ENCODE measurements around the gene MAPKBP1. TPM values are rescaled to one million over a fixed set of nuclear protein-coding genes. Genes with fewer than 3 reads are reported as not detected.

Gene MAPKBP1
- total and polyA plus RNA-seq, 2 of the 4 experiments (the other 2 are of a cell fraction) = 12.5 to 15.3 TPM

- POLR2A ChIA-PET (ENCODE audit: unreplicated experiment) = no interaction called here
- ATAC-seq (ENCODE audit: low read depth) (peak; percentile 8; the same call in 1 of the 2 replicates), DNase-seq (no peak)
- Histone ChIP-seq H3K9me3 (ENCODE audit: control insufficient read depth, insufficient read depth, low read length) (no peaks in the 10 kb centered on the region), H2AK9ac (replicated peaks; ENCODE audit: low read depth, low read length, poor library complexity) (no peak overlapping the region), H2BK5ac (ENCODE audit: low read depth, low read length, poor library complexity, severe bottlenecking) (peak overlapping the region; percentile 46), H3K14ac (replicated peaks; ENCODE audit: low read depth, low read length) (no peak overlapping the region; the same call in 1 of the 2 replicates), H2AFZ (replicated peaks; ENCODE audit: low read length, poor library complexity) (no peak overlapping the region), H2AK5ac (ENCODE audit: low read depth, low read length) (peak overlapping the region; percentile 33; the same call in 1 of the 2 replicates), H3K36me3 (ENCODE audit: control insufficient read depth, insufficient read depth, low read length) (no peaks in the 10 kb centered on the region), H4K8ac (ENCODE audit: low read depth in 2 of 2, low read length in 2 of 2) (no peak overlapping the region; a peak in 1 of 4 replicates), H3K27ac (ENCODE audit: insufficient read depth, low read length) (peak overlapping the region; percentile 40; the same call in 1 of the 2 replicates), H3K27me3 (ENCODE audit: control insufficient read depth, insufficient read depth, low read length) (no peaks in the 10 kb centered on the region), H3K4me3 (ENCODE audit: insufficient read depth, low read depth, low read length) (no peak overlapping the region), H3K9ac (ENCODE audit: low read depth, low read length) (no peak overlapping the region), H3K4me2 (ENCODE audit: low read depth, low read length) (peak overlapping the region; percentile 48; the same call in 1 of the 2 replicates), H3K9me1 (ENCODE audit: insufficient read depth, low read length) (peaks cover 16% of the 10 kb centered on the region), H3K56ac (ENCODE audit: extremely low read depth, insufficient read depth, low read length) (no peak overlapping the region; the same call in 1 of the 2 replicates), H3K4me1 (ENCODE audit: control insufficient read depth, insufficient read depth, low read length) (peaks cover 16% of the 10 kb centered on the region), H2BK15ac (ENCODE audit: low read depth, low read length) (peak overlapping the region; percentile 1; the same call in 1 of the 3 replicates), H3K23ac (ENCODE audit: low read depth, low read length) (peak overlapping the region; percentile 4; the same call in 1 of the 2 replicates), H3K18ac (ENCODE audit: low read depth, low read length) (no peak overlapping the region), H2BK20ac (ENCODE audit: low read depth, low read length) (peak overlapping the region; percentile 56), H4K20me1 (ENCODE audit: insufficient read depth, low read length) (peaks cover 26% of the 10 kb centered on the region), H4K91ac (ENCODE audit: insufficient read depth, low read depth, low read length) (peak overlapping the region; percentile 1; the same call in 1 of the 2 replicates), H4K5ac (ENCODE audit: low read depth, low read length) (no peak overlapping the region), H3K79me1 (ENCODE audit: low read depth in 1 of 2, low read length in 2 of 2) (peaks cover 40 to 87% of the 10 kb centered on the region in 2 experiments), H3K4ac (ENCODE audit: low read depth, low read length) (peak overlapping the region; percentile 7), H2BK120ac (ENCODE audit: low read depth, low read length) (peak overlapping the region; percentile 25; the same call in 1 of the 2 replicates)
- dilution Hi-C loops (cut with HindIII; ENCODE audit: low sequenced_read_pairs, unreplicated experiment) = no loop called here
- CTCF ChIA-PET = no interaction called here
- WGBS, 2 experiments (ENCODE audit: extremely low coverage in 2 of 2, insufficient read length in 1 of 2) = 100% methylated on average over 1 of the region's 4 CpGs; no CpG with 5 or more reads in 1 of the 2 experiments
- BruUV-seq (replicated peaks) = no TSS peak
- intact Hi-C loops (cut with micrococcal nuclease) = loop anchor here (10.0 kb wide), 1 partner anchor 175 kb away; no protein-coding TSS in a partner anchor
- TF ChIP-seq MAFK (IDR thresholded peaks at IDR 0.05; ENCODE audit: low read depth, low read length) (no peak), MAZ (IDR thresholded peaks at IDR 0.05; ENCODE audit: borderline replicate concordance, low read depth, low read length) (no peak), CTCF (conservative IDR thresholded peaks at IDR 0.05; ENCODE audit: low read depth, low read length) (no peak), SMC3 (IDR thresholded peaks at IDR 0.05; ENCODE audit: low read depth, low read length) (no peak), NFE2L2 (IDR thresholded peaks at IDR 0.05; ENCODE audit: low read depth, low read length) (no peak), ELK1 (IDR thresholded peaks at IDR 0.05; ENCODE audit: borderline replicate concordance, low read depth, low read length) (no peak), RCOR1 (IDR thresholded peaks at IDR 0.05; ENCODE audit: insufficient replicate concordance, low read length) (no peak), RAD21 (IDR thresholded peaks at IDR 0.05; ENCODE audit: low read length) (no peak), USF2 (IDR thresholded peaks at IDR 0.05; ENCODE audit: low read depth, low read length) (no peak), CHD1 (IDR thresholded peaks at IDR 0.05; ENCODE audit: low read depth, low read length) (no peak), POLR2A (IDR thresholded peaks at IDR 0.05; ENCODE audit: low read depth, low read length) (no peak), FOS (IDR thresholded peaks at IDR 0.05; ENCODE audit: low read depth, low read length) (no peak), RFX5 (IDR thresholded peaks at IDR 0.05; ENCODE audit: low read depth, low read length) (no peak), MXI1 (IDR thresholded peaks at IDR 0.05; ENCODE audit: borderline replicate concordance, low read depth, low read length) (no peak)
- in situ Hi-C loops (cut with MboI; ENCODE audit: low sequenced_read_pairs) = no loop called here
These were observed 5.4 kb downstream of the MAPKBP1 start for GRCh38 chr15:41779662-41780157.
